ENCODE measurements around the gene HOXB6. TPM values are rescaled to one million over a fixed set of nuclear protein-coding genes. Genes with fewer than 3 reads are reported as not detected.

HOXB6 gene
- total and polyA plus RNA-seq, 4 donors: 5.3 to 7.5 (median 5.7) TPM

- WGBS, 2 donors: 61 to 85% methylated on average over 41 of the region's 41 CpGs
- no peak overlapping the region for H3K4me3 ChIP-seq
- no peak for ATAC-seq (ENCODE audit: insufficient read depth, low FRiP score)
- H3K9ac ChIP-seq (ENCODE audit: insufficient read depth in 1 of 2, low read length in 2 of 2): no peak overlapping the region
- DNase-seq: no peak
- no peak overlapping the region for H3K27ac ChIP-seq (ENCODE audit: low read depth in 1 of 2, low read length in 1 of 2)
- no peak for TF ChIP-seq CTCF (IDR thresholded peaks at IDR 0.05; ENCODE audit: control extremely low read depth, extremely low read depth)
- H3K9me3 ChIP-seq (ENCODE audit: control insufficient read depth in 4 of 4, insufficient read depth in 3 of 4, low read length in 3 of 4): peaks cover 0 to 4% (median 0%) of the 10 kb centered on the region in 4 donors
- H3K27me3 ChIP-seq (ENCODE audit: control insufficient read depth in 3 of 3, insufficient read depth in 3 of 3, low read length in 2 of 3): peaks cover 0 to 84% (median 46%) of the 10 kb centered on the region in 3 donors
- peaks cover 0 to 9% (median 0%) of the 10 kb centered on the region in 5 donors for H3K4me1 ChIP-seq (ENCODE audit: control insufficient read depth in 5 of 5, insufficient read depth in 5 of 5, low read length in 5 of 5)
- peaks cover 0 to 8% (median 0%) of the 10 kb centered on the region in 4 donors for H3K36me3 ChIP-seq (ENCODE audit: control insufficient read depth in 4 of 4, insufficient read depth in 4 of 4, low read length in 4 of 4)
Observed at GRCh38 chr17:48605991-48606891, 1.5 kb upstream of the HOXB6 start.

GRCh38 chr17:48605409-48605919, 678 bp upstream of the HOXB6 start:
- Histone ChIP-seq H3K27me3 (ENCODE audit: control insufficient read depth in 3 of 3, insufficient read depth in 3 of 3, low read length in 2 of 3) (peaks cover 0 to 85% (median 44%) of the 10 kb centered on the region in 3 donors), H3K36me3 (ENCODE audit: control insufficient read depth in 4 of 4, insufficient read depth in 4 of 4, low read length in 4 of 4) (peaks cover 0 to 8% (median 0%) of the 10 kb centered on the region in 4 donors), H3K27ac (ENCODE audit: low read depth in 1 of 2, low read length in 1 of 2) (no peak overlapping the region), H3K4me1 (ENCODE audit: control insufficient read depth in 5 of 5, insufficient read depth in 5 of 5, low read length in 5 of 5) (peaks cover 0 to 9% (median 0%) of the 10 kb centered on the region in 5 donors), H3K9ac (ENCODE audit: insufficient read depth in 1 of 2, low read length in 2 of 2) (no peak overlapping the region), H3K4me3 (no peak overlapping the region), H3K9me3 (ENCODE audit: control insufficient read depth in 4 of 4, insufficient read depth in 3 of 4, low read length in 3 of 4) (peaks cover 0 to 4% (median 0%) of the 10 kb centered on the region in 4 donors)
- no peak for TF ChIP-seq CTCF (IDR thresholded peaks at IDR 0.05; ENCODE audit: control extremely low read depth, extremely low read depth)
- WGBS, 2 donors: 56 to 79% methylated on average over 10 of the region's 10 CpGs
- no peak for ATAC-seq (ENCODE audit: insufficient read depth, low FRiP score)
- DNase-seq: no peak

GRCh38 chr17:48603959-48604769, 622 bp downstream of the HOXB6 start:
- Histone ChIP-seq H3K9ac (ENCODE audit: insufficient read depth in 1 of 2, low read length in 2 of 2) (no peak overlapping the region), H3K4me1 (ENCODE audit: control insufficient read depth in 5 of 5, insufficient read depth in 5 of 5, low read length in 5 of 5) (peaks cover 0 to 1% (median 0%) of the 10 kb centered on the region in 5 donors), H3K9me3 (ENCODE audit: control insufficient read depth in 4 of 4, insufficient read depth in 3 of 4, low read length in 3 of 4) (peaks cover 0 to 4% (median 0%) of the 10 kb centered on the region in 4 donors), H3K27me3 (ENCODE audit: control insufficient read depth in 3 of 3, insufficient read depth in 3 of 3, low read length in 2 of 3) (peaks cover 0 to 92% (median 41%) of the 10 kb centered on the region in 3 donors), H3K27ac (ENCODE audit: low read depth in 1 of 2, low read length in 1 of 2) (no peak overlapping the region), H3K36me3 (ENCODE audit: control insufficient read depth in 4 of 4, insufficient read depth in 4 of 4, low read length in 4 of 4) (peaks cover 0 to 8% (median 0%) of the 10 kb centered on the region in 4 donors), H3K4me3 (no peak overlapping the region)
- no peak for DNase-seq
- no peak for ATAC-seq (ENCODE audit: insufficient read depth, low FRiP score)
- TF ChIP-seq CTCF (IDR thresholded peaks at IDR 0.05; ENCODE audit: control extremely low read depth, extremely low read depth): no peak
- 26 to 34% methylated on average over 21 of the region's 21 CpGs for WGBS, 2 donors
